SIG-M5 (cell line): ENCODE measurements around the gene CSRNP3.

Experiments
- DNase-seq: peaks from one replicate; lab custom pipeline; 2025; lab: John Stamatoyannopoulos, UW

CSRNP3 gene, protein sequence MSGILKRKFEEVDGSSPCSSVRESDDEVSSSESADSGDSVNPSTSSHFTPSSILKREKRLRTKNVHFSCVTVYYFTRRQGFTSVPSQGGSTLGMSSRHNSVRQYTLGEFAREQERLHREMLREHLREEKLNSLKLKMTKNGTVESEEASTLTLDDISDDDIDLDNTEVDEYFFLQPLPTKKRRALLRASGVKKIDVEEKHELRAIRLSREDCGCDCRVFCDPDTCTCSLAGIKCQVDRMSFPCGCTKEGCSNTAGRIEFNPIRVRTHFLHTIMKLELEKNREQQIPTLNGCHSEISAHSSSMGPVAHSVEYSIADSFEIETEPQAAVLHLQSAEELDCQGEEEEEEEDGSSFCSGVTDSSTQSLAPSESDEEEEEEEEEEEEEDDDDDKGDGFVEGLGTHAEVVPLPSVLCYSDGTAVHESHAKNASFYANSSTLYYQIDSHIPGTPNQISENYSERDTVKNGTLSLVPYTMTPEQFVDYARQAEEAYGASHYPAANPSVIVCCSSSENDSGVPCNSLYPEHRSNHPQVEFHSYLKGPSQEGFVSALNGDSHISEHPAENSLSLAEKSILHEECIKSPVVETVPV

DNA sequence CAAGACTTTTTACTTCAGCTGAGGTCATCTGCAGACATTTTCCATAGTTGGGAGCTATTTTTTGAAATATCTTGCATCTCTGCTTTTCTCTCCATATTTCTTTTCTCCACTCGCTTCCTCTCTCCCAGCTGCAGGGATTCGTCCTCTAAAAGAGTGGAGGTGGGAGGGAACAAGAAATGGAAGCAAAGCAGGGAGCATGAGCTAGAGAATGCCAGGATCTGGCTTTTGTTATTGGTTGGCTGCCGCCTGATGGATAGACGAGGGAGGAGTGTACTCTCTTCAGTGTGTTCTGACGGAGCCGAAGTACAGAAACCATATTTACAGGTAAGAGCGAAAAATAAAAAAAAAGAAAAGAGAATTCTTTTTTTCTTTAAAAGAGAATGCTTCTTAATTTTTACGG is at the start of gene CSRNP3:
Gene CSRNP3, plus strand, starts transcription at position 282 of the 400 bp plus-strand sequence. CDS start 125,368 bp downstream, outside the sequence.
- no peak for DNase-seq

DNA sequence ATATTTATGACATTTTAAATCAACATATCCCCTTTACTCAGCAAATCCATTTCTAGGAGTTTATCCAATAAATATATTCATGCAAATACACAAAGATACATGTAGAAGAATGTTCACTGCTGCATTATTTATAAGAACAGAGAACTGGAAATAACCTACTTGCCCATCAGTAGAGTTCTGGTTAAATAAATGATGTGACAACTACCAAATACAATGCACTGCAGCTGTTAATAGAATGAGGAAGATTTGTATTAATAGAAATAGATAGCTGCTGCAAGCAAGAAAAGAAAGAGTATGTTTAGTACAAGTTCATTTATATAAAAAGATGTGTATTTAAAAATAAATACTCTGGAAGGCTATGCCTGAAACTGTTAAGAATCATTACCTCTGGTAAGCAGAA is 49.3 kb upstream of the CSRNP3 start:
- no peak for DNase-seq

- no peak for DNase-seq
Observed at GRCh38 chr2:165423081-165423480, 46.4 kb upstream of the CSRNP3 start.

GRCh38 chr2:165425556-165425955 is 43.9 kb upstream of the CSRNP3 start:
- DNase-seq, result no peak

- no peak for DNase-seq
Observed at GRCh38 chr2:165427686-165428085, 41.8 kb upstream of the CSRNP3 start.

GRCh38 chr2:165428926-165429325 is 40.6 kb upstream of the CSRNP3 start:
- no peak for DNase-seq

DNA sequence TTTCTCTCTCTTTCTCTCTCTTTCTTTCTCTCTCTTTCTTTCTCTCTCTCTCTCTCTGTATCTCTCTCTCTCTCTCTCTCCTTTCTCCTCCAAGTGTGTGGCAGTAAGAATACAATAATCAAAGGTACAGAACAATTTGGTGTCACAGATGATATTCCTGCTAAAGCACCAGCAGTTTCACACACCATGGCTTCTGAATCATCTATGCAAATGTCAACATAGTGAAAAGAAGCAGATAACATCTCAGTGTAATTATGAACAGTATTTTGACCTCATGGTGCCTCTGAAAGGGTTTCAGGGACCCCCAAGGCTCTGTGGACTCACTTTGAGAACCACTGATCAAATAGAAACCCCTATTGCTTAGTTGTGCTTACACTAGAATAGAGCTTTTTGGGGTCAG is 38.5 kb upstream of the CSRNP3 start:
- DNase-seq, result no peak

GRCh38 chr2:165432234-165432966 is 37.1 kb upstream of the CSRNP3 start:
- DNase-seq, result no peak

GRCh38 chr2:165434865-165435496 is 34.5 kb upstream of the CSRNP3 start:
- DNase-seq, result no peak

DNA sequence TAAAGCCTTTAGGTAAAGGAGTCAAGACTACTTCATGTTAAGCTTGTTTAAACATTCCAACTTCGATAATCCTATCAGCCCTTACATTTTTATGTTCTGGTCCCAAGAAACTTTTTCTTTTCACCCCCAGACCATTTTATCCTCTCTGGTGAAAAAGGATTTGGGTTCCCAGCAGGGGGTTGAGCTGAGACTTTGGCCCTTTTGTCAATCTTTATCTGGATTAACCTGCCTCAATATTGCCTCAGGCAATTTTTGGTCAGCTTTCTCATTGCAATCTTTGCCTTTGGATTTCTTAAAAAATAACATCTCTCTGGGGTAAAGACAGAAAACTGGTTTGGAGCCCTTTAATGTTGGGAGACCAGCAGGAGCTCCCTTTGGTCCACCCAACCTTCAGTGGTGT is 33.9 kb upstream of the CSRNP3 start:
- DNase-seq, result no peak

GRCh38 chr2:165436559-165436958 is 32.9 kb upstream of the CSRNP3 start:
- DNase-seq, result no peak

DNA sequence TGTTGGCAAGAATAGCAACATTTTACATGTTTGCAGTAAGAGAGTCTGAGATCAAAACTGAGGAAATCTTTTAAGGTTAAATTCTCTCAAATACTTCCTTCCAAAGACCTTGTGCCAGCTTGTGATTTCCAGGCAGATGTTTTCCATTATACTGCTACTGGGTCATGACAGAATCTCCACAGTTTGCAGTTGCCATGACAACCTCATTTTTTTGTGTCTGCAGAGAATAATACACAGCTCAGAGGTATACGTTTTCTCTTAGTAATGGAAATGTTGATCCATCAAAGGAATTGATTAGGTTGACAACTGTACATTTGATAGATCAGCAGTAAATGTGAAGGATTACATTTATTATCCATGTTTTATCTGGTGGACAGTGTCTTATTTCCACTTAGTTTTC is 29.1 kb upstream of the CSRNP3 start:
- no peak for DNase-seq

- DNase-seq, result no peak
Observed at GRCh38 chr2:165443511-165443910, 26.0 kb upstream of the CSRNP3 start.

DNA sequence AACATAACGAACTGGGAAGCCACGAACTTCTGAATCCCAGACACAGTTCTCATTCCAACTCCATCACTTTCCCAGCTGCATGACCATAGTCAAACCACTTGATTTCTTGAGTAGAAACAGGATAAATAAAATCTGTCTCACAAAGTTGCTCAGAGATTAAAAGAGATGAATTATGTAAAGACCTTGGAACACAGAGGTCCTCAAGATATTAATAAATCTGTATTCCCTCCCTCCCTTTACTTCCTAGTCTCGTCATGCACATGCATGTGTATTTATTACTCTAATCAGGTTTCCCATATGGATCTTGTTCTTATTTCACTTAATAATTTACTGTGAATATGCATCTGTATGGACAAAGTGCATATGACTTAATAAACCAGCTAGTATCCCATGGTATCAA is 21.1 kb upstream of the CSRNP3 start:
- DNase-seq, result no peak

DNA sequence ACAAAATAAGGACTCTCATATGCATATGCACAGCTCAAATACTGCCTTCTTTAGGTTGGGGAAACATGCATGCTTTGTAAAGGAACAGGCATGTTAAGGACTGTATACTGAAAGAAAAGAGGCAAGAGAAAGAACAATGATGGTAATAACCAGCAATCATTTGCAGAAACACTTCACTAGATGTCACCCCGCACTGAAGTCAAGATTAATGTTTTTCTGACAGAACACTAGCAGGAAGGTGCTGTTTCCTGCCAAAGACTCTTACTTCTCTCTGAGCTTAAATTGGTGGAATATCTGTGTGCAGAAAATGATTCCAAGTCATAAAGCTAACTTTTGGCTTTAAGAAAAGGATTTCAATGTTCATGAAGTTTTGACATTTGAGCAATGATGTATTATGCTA is 19.3 kb upstream of the CSRNP3 start:
- DNase-seq, result no peak

- no peak for DNase-seq
Observed at GRCh38 chr2:165452327-165452726, 17.2 kb upstream of the CSRNP3 start.

GRCh38 chr2:165453561-165454094 is 15.9 kb upstream of the CSRNP3 start:
- no peak for DNase-seq

DNA sequence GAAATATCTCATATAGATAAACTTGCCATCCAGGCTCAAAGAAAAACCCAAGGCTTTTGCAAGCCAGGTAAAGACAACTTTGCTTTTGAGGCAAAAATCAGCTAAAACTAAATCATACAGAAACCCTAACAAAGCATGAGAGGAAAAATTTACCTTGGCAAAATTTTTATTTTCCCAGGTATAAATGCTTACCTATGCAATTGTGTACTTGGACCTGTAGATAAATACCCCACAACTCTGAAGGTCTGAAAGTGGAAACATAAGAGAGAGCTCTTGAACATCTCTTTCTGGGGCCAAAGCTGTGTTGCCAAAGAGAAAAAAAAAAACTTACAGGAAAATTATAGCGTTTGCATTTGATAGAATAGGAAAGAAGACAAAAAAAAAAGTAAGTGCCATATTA is 14.6 kb upstream of the CSRNP3 start:
- no peak for DNase-seq

GRCh38 chr2:165456027-165456426 is 13.5 kb upstream of the CSRNP3 start:
- no peak for DNase-seq

GRCh38 chr2:165462443-165462842 is 7.1 kb upstream of the CSRNP3 start:
- no peak for DNase-seq

GRCh38 chr2:165466386-165466785 is 3.1 kb upstream of the CSRNP3 start:
- no peak for DNase-seq

DNA sequence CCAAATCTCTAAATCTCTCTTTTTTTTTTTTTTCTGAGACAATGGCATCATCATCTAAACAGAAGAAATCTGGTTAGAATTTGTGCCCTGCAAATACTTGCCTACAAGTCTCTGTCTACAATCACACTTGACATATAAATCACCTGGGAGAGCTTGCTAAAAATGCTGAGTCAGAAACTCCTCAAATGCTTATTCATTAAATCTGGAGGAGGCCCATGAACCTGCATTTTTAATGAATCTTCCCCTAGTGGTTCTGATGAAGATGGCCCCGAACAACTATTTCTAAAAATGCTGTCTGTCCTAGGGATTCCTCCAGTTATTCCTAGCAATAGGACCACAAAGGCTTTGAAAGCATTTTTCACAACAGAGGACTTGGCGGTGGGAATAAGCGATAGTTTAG is 1.6 kb upstream of the CSRNP3 start:
- DNase-seq, result no peak
